Fibroblast of pulmonary artery (primary cell): ENCODE measurements around the gene CLIP1.
"Not testable (repeated sequence)": the region's sequence is repeated elsewhere in the genome, so short reads cannot be mapped to it uniquely, and the experiment has no call there.

Experiments
- DNase-seq: peaks from one replicate; pipeline ENCODE4 v3.0.0-alpha.2; 2010; ENCODE audit warnings: low read depth
- H3K4me3 ChIP-seq: replicated peaks from 2 replicates; pipeline ENCODE4 v1.5.1; 2011; ENCODE audit warnings: low read depth, mild to moderate bottlenecking, control low read depth, low read length, moderate library complexity
- TF ChIP-seq, protein P1 (sequence below): IDR thresholded peaks from 2 replicates; pipeline ENCODE4 v1.5.1; 2011; ENCODE audit warnings: mild to moderate bottlenecking, control low read depth, low read length, inconsistent platforms; ENCODE audit errors: missing control alignments

CLIP1 gene

DNA sequence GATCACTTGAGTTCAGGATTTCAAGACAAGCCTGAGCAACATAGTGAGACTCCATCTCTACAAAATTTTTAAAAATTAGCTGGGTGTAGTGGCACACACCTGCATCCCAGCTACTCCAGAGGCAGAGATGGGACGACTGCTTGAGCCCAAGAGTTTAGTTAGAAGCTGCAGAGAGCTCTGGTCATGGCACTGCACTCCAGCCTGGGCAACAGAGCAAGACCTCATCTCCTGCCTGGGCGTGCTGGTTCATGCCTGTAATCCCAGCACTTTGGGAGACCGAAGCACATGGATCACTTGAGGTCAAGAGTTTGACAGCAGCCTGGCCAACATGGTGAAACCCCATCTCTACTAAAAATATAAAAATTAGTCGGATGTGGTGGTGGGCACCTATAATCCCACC lies 20.2 kb downstream of the CLIP1 start:
- no peak for DNase-seq
- TF ChIP-seq, protein P1, sequence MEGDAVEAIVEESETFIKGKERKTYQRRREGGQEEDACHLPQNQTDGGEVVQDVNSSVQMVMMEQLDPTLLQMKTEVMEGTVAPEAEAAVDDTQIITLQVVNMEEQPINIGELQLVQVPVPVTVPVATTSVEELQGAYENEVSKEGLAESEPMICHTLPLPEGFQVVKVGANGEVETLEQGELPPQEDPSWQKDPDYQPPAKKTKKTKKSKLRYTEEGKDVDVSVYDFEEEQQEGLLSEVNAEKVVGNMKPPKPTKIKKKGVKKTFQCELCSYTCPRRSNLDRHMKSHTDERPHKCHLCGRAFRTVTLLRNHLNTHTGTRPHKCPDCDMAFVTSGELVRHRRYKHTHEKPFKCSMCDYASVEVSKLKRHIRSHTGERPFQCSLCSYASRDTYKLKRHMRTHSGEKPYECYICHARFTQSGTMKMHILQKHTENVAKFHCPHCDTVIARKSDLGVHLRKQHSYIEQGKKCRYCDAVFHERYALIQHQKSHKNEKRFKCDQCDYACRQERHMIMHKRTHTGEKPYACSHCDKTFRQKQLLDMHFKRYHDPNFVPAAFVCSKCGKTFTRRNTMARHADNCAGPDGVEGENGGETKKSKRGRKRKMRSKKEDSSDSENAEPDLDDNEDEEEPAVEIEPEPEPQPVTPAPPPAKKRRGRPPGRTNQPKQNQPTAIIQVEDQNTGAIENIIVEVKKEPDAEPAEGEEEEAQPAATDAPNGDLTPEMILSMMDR, result no peak
- H3K4me3 ChIP-seq, result no peak overlapping the region

DNA sequence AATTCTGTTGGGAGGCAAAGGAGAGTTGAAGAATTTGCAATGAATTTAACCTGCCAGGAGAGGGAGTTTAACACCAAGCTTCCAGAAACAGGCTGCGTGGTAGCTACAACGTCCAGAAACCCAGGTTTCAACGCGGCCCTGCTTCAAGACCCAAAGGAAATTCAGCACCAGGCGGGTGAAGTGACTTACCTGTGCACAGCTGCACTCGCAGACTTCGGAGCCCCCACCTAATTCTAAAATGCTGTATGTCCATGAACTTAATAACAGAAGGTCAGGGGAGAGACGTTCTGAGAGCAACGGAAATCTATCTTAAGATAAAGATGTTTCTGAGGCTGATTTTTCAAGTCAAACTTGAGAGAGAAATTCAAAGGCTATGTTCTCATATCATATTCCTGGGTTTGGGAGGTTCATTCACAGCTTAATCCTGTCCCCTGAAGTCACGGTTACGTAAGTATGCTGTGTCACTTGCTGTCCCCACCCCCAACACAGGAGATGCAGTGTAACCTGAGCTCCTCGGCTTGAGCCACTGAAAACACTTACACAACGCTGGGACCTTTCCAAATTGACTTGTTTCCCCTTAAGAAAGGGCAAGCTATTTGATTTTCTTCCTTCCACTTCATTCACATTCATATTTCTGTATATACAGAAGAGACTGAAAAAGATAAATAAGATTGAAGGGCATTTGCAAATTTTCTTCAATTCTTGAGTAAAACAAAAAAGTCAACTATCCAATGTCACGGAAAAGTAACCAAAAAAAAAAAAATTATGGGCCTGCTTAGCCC lies 22.7 kb downstream of the CLIP1 start:
- TF ChIP-seq, protein P1, result peak; percentile 70
- peak; percentile 91 for DNase-seq
- peak overlapping the region; percentile 32 for H3K4me3 ChIP-seq

DNA sequence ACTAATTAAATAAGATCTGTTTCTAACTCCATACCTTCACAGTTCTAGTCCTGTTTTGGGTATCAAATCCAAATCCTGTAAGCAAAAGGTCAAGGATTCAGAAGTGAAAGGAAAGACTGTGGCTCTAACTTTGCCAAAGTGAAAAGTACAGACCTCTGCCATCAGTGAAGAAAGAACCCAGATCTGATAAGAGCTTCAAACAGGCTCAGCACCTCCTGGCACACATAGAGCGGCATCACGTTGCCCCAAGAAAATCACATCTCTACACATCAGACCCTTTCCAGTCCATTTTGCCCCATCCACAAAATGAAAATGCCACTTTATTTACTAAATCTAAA lies 23.2 kb downstream of the CLIP1 start:
- no peak overlapping the region for H3K4me3 ChIP-seq
- no peak for DNase-seq
- TF ChIP-seq, protein P1, result no peak

- not testable (repeated sequence) for H3K4me3 ChIP-seq, DNase-seq
Measured at GRCh38 chr12:122397981-122398380, 24.5 kb downstream of the CLIP1 start.

DNA sequence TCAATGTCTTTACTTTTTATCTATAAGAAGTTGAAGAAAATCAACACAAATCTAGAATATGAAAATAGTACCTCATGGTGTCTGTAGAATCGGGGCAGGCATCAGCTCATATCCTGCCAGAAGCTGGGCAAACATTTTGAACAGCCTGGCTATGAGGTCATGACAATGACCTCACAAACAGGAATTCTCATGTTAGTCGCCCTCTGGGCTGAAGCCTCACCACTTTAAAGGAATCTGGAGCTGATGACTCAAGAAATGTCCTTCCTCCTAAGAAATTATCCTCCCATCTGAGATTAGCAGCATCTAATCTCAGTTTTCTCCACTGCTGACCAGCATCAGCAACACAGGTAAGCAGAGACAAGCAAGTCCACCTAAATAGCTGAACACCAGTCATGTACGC lies 27.1 kb downstream of the CLIP1 start:
- peak; percentile 73 for DNase-seq
- H3K4me3 ChIP-seq, result no peak overlapping the region
- TF ChIP-seq, protein P1, result no peak

- DNase-seq, result no peak
- H3K4me3 ChIP-seq, result no peak overlapping the region
- TF ChIP-seq, protein P1, result no peak
Measured at GRCh38 chr12:122394626-122395194, 27.8 kb downstream of the CLIP1 start.

DNA sequence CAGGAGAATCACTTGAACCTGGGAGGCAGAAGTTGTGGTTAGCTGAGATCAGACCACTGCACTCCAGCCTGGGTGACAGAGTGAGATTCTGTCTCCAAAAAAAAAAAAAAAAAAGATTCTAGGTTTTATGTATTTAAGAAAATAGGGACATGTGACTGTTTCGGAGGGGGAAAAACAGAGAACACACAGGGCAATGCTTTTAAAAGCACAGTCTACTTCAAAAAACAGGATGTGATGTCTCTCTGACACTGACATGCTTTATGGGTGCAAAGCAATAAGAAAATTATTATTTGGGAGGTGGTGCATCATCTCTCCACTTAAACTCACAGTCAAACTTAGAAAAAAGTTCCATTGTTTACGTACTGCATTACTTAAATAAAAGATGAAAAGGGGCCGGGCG lies 28.7 kb downstream of the CLIP1 start:
- no peak overlapping the region for H3K4me3 ChIP-seq
- no peak for DNase-seq
- TF ChIP-seq, protein P1, result no peak
